ENCODE measurements around the gene FAH. TPM values are rescaled to one million over a fixed set of nuclear protein-coding genes. Genes with fewer than 3 reads are reported as not detected.
A peak's percentile ranks its signal among the peaks of the same experiment; 100 is the strongest.

Gene FAH
- total and polyA plus RNA-seq, 9 of the 15 experiments (the other 6 are each of a cell fraction or from before 2014, with no cell fraction given) = 66.8 to 310 (median 103) TPM

DNA sequence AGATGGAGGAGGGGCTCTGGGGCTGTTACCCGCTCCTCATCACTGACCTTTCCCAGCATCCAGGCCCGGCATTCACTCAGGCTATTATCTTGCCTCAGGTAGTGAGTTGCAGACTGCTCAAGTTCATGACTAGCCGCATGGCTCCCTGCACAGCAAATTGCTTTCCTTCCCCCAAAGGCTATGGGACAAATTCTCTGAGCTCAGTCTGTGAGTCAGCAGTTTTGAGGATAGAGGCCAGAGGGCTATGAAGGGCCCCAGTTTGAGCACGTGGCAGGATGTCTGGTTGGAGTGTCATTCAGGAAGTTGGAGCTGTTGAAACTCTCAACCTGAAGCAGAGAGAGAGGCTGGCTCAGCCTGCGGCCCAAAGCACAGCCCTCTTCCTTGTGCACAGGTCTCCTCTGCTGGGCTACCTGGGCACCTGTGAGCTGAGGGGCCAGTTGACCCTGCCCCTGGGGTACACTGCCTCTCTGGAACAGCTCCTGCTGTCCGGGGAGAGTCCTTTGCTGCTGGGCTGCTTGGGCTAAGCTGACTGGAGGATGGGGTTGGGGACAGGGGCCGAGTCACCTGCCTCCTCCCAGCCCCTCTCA lies 7.9 kb downstream of the FAH start (continued):
- TF ChIP-seq ZNF384 (IDR thresholded peaks at IDR 0.05; ENCODE audit: low read depth, low read length) = no peak
- TF ChIP-seq, protein P1, sequence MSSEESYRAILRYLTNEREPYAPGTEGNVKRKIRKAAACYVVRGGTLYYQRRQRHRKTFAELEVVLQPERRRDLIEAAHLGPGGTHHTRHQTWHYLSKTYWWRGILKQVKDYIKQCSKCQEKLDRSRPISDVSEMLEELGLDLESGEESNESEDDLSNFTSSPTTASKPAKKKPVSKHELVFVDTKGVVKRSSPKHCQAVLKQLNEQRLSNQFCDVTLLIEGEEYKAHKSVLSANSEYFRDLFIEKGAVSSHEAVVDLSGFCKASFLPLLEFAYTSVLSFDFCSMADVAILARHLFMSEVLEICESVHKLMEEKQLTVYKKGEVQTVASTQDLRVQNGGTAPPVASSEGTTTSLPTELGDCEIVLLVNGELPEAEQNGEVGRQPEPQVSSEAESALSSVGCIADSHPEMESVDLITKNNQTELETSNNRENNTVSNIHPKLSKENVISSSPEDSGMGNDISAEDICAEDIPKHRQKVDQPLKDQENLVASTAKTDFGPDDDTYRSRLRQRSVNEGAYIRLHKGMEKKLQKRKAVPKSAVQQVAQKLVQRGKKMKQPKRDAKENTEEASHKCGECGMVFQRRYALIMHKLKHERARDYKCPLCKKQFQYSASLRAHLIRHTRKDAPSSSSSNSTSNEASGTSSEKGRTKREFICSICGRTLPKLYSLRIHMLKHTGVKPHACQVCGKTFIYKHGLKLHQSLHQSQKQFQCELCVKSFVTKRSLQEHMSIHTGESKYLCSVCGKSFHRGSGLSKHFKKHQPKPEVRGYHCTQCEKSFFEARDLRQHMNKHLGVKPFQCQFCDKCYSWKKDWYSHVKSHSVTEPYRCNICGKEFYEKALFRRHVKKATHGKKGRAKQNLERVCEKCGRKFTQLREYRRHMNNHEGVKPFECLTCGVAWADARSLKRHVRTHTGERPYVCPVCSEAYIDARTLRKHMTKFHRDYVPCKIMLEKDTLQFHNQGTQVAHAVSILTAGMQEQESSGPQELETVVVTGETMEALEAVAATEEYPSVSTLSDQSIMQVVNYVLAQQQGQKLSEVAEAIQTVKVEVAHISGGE (CRISPR knock-in tag; IDR thresholded peaks at IDR 0.05) = peak in 1 of 3 experiments; percentile 71; a peak in 2 of 6 replicates
- TF ChIP-seq ZSCAN32 (CRISPR knock-in tag; IDR thresholded peaks at IDR 0.05) = no peak
- no peak for TF ChIP-seq SRSF9 (IDR thresholded peaks at IDR 0.05; ENCODE audit: borderline replicate concordance, low read depth, low read length)
- TF ChIP-seq FIP1L1 (IDR thresholded peaks at IDR 0.05; ENCODE audit: low read depth, low read length, poor library complexity, severe bottlenecking) = no peak
- TF ChIP-seq TFAM (CRISPR knock-in tag; conservative IDR thresholded peaks at IDR 0.05) = no peak
- TF ChIP-seq, protein P2, sequence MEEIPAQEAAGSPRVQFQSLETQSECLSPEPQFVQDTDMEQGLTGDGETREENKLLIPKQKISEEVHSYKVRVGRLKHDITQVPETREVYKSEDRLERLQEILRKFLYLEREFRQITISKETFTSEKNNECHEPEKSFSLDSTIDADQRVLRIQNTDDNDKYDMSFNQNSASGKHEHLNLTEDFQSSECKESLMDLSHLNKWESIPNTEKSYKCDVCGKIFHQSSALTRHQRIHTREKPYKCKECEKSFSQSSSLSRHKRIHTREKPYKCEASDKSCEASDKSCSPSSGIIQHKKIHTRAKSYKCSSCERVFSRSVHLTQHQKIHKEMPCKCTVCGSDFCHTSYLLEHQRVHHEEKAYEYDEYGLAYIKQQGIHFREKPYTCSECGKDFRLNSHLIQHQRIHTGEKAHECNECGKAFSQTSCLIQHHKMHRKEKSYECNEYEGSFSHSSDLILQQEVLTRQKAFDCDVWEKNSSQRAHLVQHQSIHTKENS (CRISPR knock-in tag; IDR thresholded peaks at IDR 0.05) = no peak
- TF ChIP-seq, protein P3, sequence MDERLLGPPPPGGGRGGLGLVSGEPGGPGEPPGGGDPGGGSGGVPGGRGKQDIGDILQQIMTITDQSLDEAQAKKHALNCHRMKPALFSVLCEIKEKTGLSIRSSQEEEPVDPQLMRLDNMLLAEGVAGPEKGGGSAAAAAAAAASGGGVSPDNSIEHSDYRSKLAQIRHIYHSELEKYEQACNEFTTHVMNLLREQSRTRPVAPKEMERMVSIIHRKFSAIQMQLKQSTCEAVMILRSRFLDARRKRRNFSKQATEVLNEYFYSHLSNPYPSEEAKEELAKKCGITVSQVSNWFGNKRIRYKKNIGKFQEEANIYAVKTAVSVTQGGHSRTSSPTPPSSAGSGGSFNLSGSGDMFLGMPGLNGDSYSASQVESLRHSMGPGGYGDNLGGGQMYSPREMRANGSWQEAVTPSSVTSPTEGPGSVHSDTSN (CRISPR knock-in tag; IDR thresholded peaks at IDR 0.05; ENCODE audit: low read depth) = no peak
- TF ChIP-seq, protein P3 (tag; conservative IDR thresholded peaks at IDR 0.05; ENCODE audit: low read depth) = peak; percentile 54
- TF ChIP-seq ZNF12 (CRISPR knock-in tag; IDR thresholded peaks at IDR 0.05) = no peak
- peak; percentile 29; the same call in 1 of the 2 replicates for TF ChIP-seq PHF8 (IDR thresholded peaks at IDR 0.05; ENCODE audit: borderline replicate concordance, low read length)
- no peak for TF ChIP-seq NCOA4 (IDR thresholded peaks at IDR 0.05; ENCODE audit: partially characterized antibody)
- no peak for TF ChIP-seq SNIP1 (IDR thresholded peaks at IDR 0.05; ENCODE audit: low read depth)
- TF ChIP-seq ELF4 (CRISPR knock-in tag; IDR thresholded peaks at IDR 0.05) = peak; percentile 74; the same call in 1 of the 2 replicates
- TF ChIP-seq ZNF551 (CRISPR knock-in tag; IDR thresholded peaks at IDR 0.05) = no peak
- TF ChIP-seq NR2C1 (IDR thresholded peaks at IDR 0.05) = peak; percentile 47; the same call in 1 of the 2 replicates
- peak; percentile 86 for TF ChIP-seq NR2C1 (tag; IDR thresholded peaks at IDR 0.05)
- TF ChIP-seq, protein P4, sequence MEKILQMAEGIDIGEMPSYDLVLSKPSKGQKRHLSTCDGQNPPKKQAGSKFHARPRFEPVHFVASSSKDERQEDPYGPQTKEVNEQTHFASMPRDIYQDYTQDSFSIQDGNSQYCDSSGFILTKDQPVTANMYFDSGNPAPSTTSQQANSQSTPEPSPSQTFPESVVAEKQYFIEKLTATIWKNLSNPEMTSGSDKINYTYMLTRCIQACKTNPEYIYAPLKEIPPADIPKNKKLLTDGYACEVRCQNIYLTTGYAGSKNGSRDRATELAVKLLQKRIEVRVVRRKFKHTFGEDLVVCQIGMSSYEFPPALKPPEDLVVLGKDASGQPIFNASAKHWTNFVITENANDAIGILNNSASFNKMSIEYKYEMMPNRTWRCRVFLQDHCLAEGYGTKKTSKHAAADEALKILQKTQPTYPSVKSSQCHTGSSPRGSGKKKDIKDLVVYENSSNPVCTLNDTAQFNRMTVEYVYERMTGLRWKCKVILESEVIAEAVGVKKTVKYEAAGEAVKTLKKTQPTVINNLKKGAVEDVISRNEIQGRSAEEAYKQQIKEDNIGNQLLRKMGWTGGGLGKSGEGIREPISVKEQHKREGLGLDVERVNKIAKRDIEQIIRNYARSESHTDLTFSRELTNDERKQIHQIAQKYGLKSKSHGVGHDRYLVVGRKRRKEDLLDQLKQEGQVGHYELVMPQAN (IDR thresholded peaks at IDR 0.05; ENCODE audit: borderline replicate concordance) = no peak
- TF ChIP-seq KLF10 (CRISPR knock-in tag; IDR thresholded peaks at IDR 0.05) = no peak

Data from K562 (cell line).